Muscle layer of colon (tissue), 2 donors: ENCODE measurements around the gene RAB3A.

Experiments used
- H3K27ac ChIP-seq: one replicate; pipeline ENCODE4 v1.7.0; 2013; ENCODE audit warnings: low read depth, mild to moderate bottlenecking, low read length, moderate library complexity
- H3K27me3 ChIP-seq, 2 donors: one replicate each; pipeline ENCODE4 v1.7.0; 2013; ENCODE audit warnings: low read length in 2 of 2, mild to moderate bottlenecking in 2 of 2; ENCODE audit not compliant: insufficient read depth in 2 of 2, control insufficient read depth in 1 of 2
- H3K36me3 ChIP-seq: one replicate; pipeline ENCODE4 v1.7.0; 2013; ENCODE audit warnings: mild to moderate bottlenecking, low read length; ENCODE audit not compliant: insufficient read depth
- H3K4me1 ChIP-seq: one replicate; pipeline ENCODE4 v1.7.0; 2013; ENCODE audit warnings: mild to moderate bottlenecking, low read length; ENCODE audit not compliant: insufficient read depth
- H3K4me3 ChIP-seq, 2 donors: one replicate each; pipeline ENCODE4 v1.7.0; 2013; ENCODE audit warnings: low read length in 2 of 2, low read depth in 1 of 2, mild to moderate bottlenecking in 1 of 2, moderate library complexity in 1 of 2
- H3K9ac ChIP-seq: one replicate; pipeline ENCODE4 v1.7.0; 2013; ENCODE audit warnings: low read length
- H3K9me3 ChIP-seq: one replicate; pipeline ENCODE4 v1.7.0; 2013; ENCODE audit warnings: mild to moderate bottlenecking, low read length
- donor health status: abdominal sarcoma.
- donor health status: Adenocarcinoma of cecum.

Gene RAB3A

GRCh38 chr19:18153556-18154134 lies 50.2 kb downstream of the RAB3A start:
- Histone ChIP-seq H3K27me3 (no peaks in the 10 kb centered on the region), H3K9ac (peak overlapping the region; percentile 61), H3K9me3 (no peaks in the 10 kb centered on the region), H3K4me1 (peaks cover 34% of the 10 kb centered on the region), H3K36me3 (peaks cover 5% of the 10 kb centered on the region), H3K27ac (peak overlapping the region; percentile 96), H3K4me3 (peak overlapping the region; percentile 74 to 96)

GRCh38 chr19:18152817-18153555 lies 50.9 kb downstream of the RAB3A start, which contains the start of gene PIK3R2:
Gene PIK3R2 (plus strand): TSS chr19:18153163. CDS start chr19:18155880, 2,717 bp downstream.
- Histone ChIP-seq H3K27ac (peak within 1 kb of the TSS; percentile 96), H3K27me3 (no peaks in the 10 kb centered on the region), H3K9me3 (no peaks in the 10 kb centered on the region), H3K36me3 (peaks cover 5% of the 10 kb centered on the region), H3K9ac (peak within 1 kb of the TSS; percentile 93), H3K4me3 (peak within 1 kb of the TSS; percentile 74 to 96), H3K4me1 (peaks cover 34% of the 10 kb centered on the region)

DNA sequence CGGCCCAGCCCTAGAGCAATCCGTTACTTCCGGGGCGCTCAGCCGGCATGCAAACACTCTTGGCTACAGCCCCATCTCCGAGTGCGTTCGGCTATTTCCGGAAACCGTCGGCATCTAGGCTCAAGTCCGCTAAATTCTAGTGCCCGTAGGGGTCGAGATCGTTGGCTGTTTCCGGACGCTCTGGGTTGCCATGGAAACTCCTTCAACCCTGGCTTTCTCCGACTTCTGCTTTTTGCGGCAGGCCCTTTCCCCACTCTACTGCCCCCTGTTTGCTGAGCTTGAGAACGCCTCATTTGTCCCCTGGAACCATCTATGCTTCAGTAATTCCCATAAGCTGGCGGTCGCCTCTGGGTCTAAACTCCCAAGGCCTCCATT lies 51.4 kb downstream of the RAB3A start:
- H3K27me3 ChIP-seq = no peaks in the 10 kb centered on the region
- H3K4me1 ChIP-seq = peaks cover 28% of the 10 kb centered on the region

GRCh38 chr19:18150776-18151624 lies 52.8 kb downstream of the RAB3A start:
- Histone ChIP-seq H3K27ac (no peak overlapping the region), H3K9me3 (no peaks in the 10 kb centered on the region), H3K9ac (no peak overlapping the region), H3K4me3 (no peak overlapping the region), H3K36me3 (peaks cover under 1% of the 10 kb centered on the region), H3K27me3 (no peaks in the 10 kb centered on the region), H3K4me1 (peaks cover 16% of the 10 kb centered on the region)

More for the DNA sequence above, 51.4 kb downstream of the RAB3A start:
- Histone ChIP-seq H3K9me3 (no peaks in the 10 kb centered on the region), H3K36me3 (peaks cover 5% of the 10 kb centered on the region), H3K9ac (peak overlapping the region; percentile 93), H3K27ac (peak overlapping the region; percentile 96), H3K4me3 (peak overlapping the region; percentile 46 to 74)

DNA sequence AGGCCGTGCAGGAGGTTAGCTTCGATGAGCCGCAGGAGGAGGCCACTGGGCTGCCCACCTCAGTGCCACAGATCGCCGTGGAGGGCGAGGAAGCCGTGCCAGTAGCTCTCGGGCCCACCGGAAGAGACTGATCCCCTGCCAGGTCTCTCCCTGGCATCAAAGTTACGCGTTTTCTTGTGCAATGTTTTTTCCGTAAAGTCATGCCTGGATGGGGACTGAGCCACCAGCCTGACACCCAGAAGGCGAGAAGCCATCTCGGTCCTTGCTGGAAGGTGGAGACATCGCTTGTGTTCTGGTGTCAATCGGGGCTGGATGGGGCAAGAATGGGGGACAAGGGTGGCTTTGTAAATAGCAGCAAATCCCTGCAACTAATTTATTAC lies 54.3 kb downstream of the RAB3A start:
- Histone ChIP-seq H3K27me3 (no peaks in the 10 kb centered on the region), H3K27ac (no peak overlapping the region), H3K9ac (no peak overlapping the region), H3K4me1 (peaks cover 15% of the 10 kb centered on the region), H3K36me3 (no peaks in the 10 kb centered on the region), H3K9me3 (no peaks in the 10 kb centered on the region), H3K4me3 (no peak overlapping the region)

- Histone ChIP-seq H3K4me3 (no peak overlapping the region), H3K36me3 (peaks cover 10% of the 10 kb centered on the region), H3K27me3 (no peaks in the 10 kb centered on the region), H3K27ac (no peak overlapping the region), H3K9ac (no peak overlapping the region), H3K9me3 (no peaks in the 10 kb centered on the region), H3K4me1 (peaks cover 7% of the 10 kb centered on the region)
Measured at GRCh38 chr19:18147396-18147795, 56.4 kb downstream of the RAB3A start.
